ENCODE data around the gene ENDOV.

The ENDOV gene

GRCh38 chr17:80376531-80376930 is 38.4 kb upstream of the ENDOV start:
- TF ChIP-seq TEAD4 (IDR thresholded peaks at IDR 0.05) (no peak), NFIC (IDR thresholded peaks at IDR 0.05) (no peak), MAX (IDR thresholded peaks at IDR 0.05) (no peak), EGR1 (IDR thresholded peaks at IDR 0.05) (no peak), RAD21 (IDR thresholded peaks at IDR 0.05; ENCODE audit: low read depth) (no peak), TAF1 (IDR thresholded peaks at IDR 0.05; ENCODE audit: low read depth) (no peak), EP300 (IDR thresholded peaks at IDR 0.05; ENCODE audit: borderline replicate concordance) (no peak), ZBTB7A (IDR thresholded peaks at IDR 0.05; ENCODE audit: low read depth) (no peak), FOXM1 (IDR thresholded peaks at IDR 0.05; ENCODE audit: borderline replicate concordance, low read depth) (no peak), YY1 (IDR thresholded peaks at IDR 0.05; ENCODE audit: low read depth) (no peak), TCF12 (IDR thresholded peaks at IDR 0.05; ENCODE audit: low read depth) (no peak), REST (IDR thresholded peaks at IDR 0.05; ENCODE audit: low read depth) (no peak), USF1 (IDR thresholded peaks at IDR 0.05) (no peak), CREB1 (IDR thresholded peaks at IDR 0.05; ENCODE audit: low read depth) (no peak), CEBPB (IDR thresholded peaks at IDR 0.05) (no peak)

GRCh38 chr17:80377798-80378197 is 37.2 kb upstream of the ENDOV start:
- TF ChIP-seq USF1 (IDR thresholded peaks at IDR 0.05) (no peak), NFIC (IDR thresholded peaks at IDR 0.05) (no peak), RAD21 (IDR thresholded peaks at IDR 0.05; ENCODE audit: low read depth) (no peak), EGR1 (IDR thresholded peaks at IDR 0.05) (no peak), REST (IDR thresholded peaks at IDR 0.05; ENCODE audit: low read depth) (no peak), ZBTB7A (IDR thresholded peaks at IDR 0.05; ENCODE audit: low read depth) (no peak), TCF12 (IDR thresholded peaks at IDR 0.05; ENCODE audit: low read depth) (no peak), TEAD4 (IDR thresholded peaks at IDR 0.05) (no peak), TAF1 (IDR thresholded peaks at IDR 0.05; ENCODE audit: low read depth) (no peak), MAX (IDR thresholded peaks at IDR 0.05) (no peak), YY1 (IDR thresholded peaks at IDR 0.05; ENCODE audit: low read depth) (no peak), CREB1 (IDR thresholded peaks at IDR 0.05; ENCODE audit: low read depth) (no peak)

GRCh38 chr17:80379348-80379747 is 35.6 kb upstream of the ENDOV start:
- no peak for TF ChIP-seq RAD21 (IDR thresholded peaks at IDR 0.05; ENCODE audit: low read depth)
- TF ChIP-seq EGR1 (IDR thresholded peaks at IDR 0.05) = no peak
- no peak for TF ChIP-seq ZBTB7A (IDR thresholded peaks at IDR 0.05; ENCODE audit: low read depth)
- TF ChIP-seq EP300 (IDR thresholded peaks at IDR 0.05; ENCODE audit: borderline replicate concordance) = no peak
- no peak for TF ChIP-seq TCF12 (IDR thresholded peaks at IDR 0.05; ENCODE audit: low read depth)
- no peak for TF ChIP-seq USF1 (IDR thresholded peaks at IDR 0.05)
- no peak for TF ChIP-seq TEAD4 (IDR thresholded peaks at IDR 0.05)

GRCh38 chr17:80380068-80380467 is 34.9 kb upstream of the ENDOV start:
- TF ChIP-seq NFIC (IDR thresholded peaks at IDR 0.05) (no peak), EP300 (IDR thresholded peaks at IDR 0.05; ENCODE audit: borderline replicate concordance) (no peak), TAF1 (IDR thresholded peaks at IDR 0.05; ENCODE audit: low read depth) (no peak), EGR1 (IDR thresholded peaks at IDR 0.05) (no peak), MAX (IDR thresholded peaks at IDR 0.05) (no peak)

- no peak for TF ChIP-seq CREB1 (IDR thresholded peaks at IDR 0.05; ENCODE audit: low read depth)
- TF ChIP-seq FOXM1 (IDR thresholded peaks at IDR 0.05; ENCODE audit: borderline replicate concordance, low read depth) = no peak
- no peak for TF ChIP-seq ZBTB7A (IDR thresholded peaks at IDR 0.05; ENCODE audit: low read depth)
- no peak for TF ChIP-seq EGR1 (IDR thresholded peaks at IDR 0.05)
- no peak for TF ChIP-seq TCF12 (IDR thresholded peaks at IDR 0.05; ENCODE audit: low read depth)
- no peak for TF ChIP-seq YY1 (IDR thresholded peaks at IDR 0.05; ENCODE audit: low read depth)
- no peak for TF ChIP-seq MAX (IDR thresholded peaks at IDR 0.05)
- no peak for TF ChIP-seq REST (IDR thresholded peaks at IDR 0.05; ENCODE audit: low read depth)
- no peak for TF ChIP-seq EP300 (IDR thresholded peaks at IDR 0.05; ENCODE audit: borderline replicate concordance)
Measured at GRCh38 chr17:80380555-80381002, 34.4 kb upstream of the ENDOV start.

All from Ishikawa (cell line).